DOHH2 (cell line): ENCODE measurements around the gene MTTP.

Source experiments
- H3F3A ChIP-seq: fragments of 200-600 bp; sonication (generic), shearing (Covaris generic); 2 replicates; pipeline ENCODE4 v1.6.0; 2016; ENCODE audit warnings: antibody characterized with exemption, mild to moderate bottlenecking; ENCODE audit not compliant: control insufficient read depth, insufficient read depth
- H3K27ac ChIP-seq: fragments of 200-600 bp; sonication (generic); 2 replicates; pipeline ENCODE4 v1.5.1; 2014; ENCODE audit warnings: low read depth, mild to moderate bottlenecking, low read length, moderate library complexity
- H3K27me3 ChIP-seq: fragments of 200-600 bp; sonication (generic); 2 replicates; pipeline ENCODE4 v1.6.1; 2014; ENCODE audit warnings: mild to moderate bottlenecking, low read length, mixed read lengths; ENCODE audit not compliant: control insufficient read depth
- H3K36me3 ChIP-seq: fragments of 200-600 bp; sonication (generic); 2 replicates; pipeline ENCODE4 v1.6.1; 2014; ENCODE audit warnings: mild to moderate bottlenecking, low read length, moderate library complexity, mixed read lengths; ENCODE audit not compliant: control insufficient read depth
- H3K4me1 ChIP-seq: fragments of 200-600 bp; sonication (generic); 2 replicates; pipeline ENCODE4 v1.6.1; 2014; ENCODE audit warnings: mild to moderate bottlenecking, low read length, mixed read lengths; ENCODE audit not compliant: control insufficient read depth
- H3K4me2 ChIP-seq: fragments of 200-600 bp; sonication (generic); 2 replicates; pipeline ENCODE4 v1.6.0; 2014; ENCODE audit warnings: mild to moderate bottlenecking, low read length, moderate library complexity
- H3K4me3 ChIP-seq: fragments of 200-600 bp; sonication (generic); 2 replicates; pipeline ENCODE4 v1.5.1; 2014; ENCODE audit warnings: mild to moderate bottlenecking, low read length, mixed read lengths
- H3K79me2 ChIP-seq: fragments of 200-600 bp; sonication (generic); 2 replicates; pipeline ENCODE4 v1.6.1; 2014; ENCODE audit warnings: mild to moderate bottlenecking, low read length, mixed read lengths; ENCODE audit not compliant: control insufficient read depth
- H3K9me2 ChIP-seq: fragments of 200-600 bp; sonication (generic); replicated peaks from 2 replicates; pipeline ENCODE4 v1.6.1; 2014; ENCODE audit warnings: mild to moderate bottlenecking, low read length, mixed read lengths; ENCODE audit not compliant: control insufficient read depth
- H3K9me3 ChIP-seq: fragments of 200-600 bp; sonication (generic); 2 replicates; pipeline ENCODE4 v1.6.1; 2014; ENCODE audit warnings: antibody characterized with exemption, low read length, mixed read lengths; ENCODE audit not compliant: control insufficient read depth, insufficient read depth
- H4K20me1 ChIP-seq: fragments of 200-600 bp; sonication (generic); 2 replicates; pipeline ENCODE4 v1.6.0; 2014; ENCODE audit warnings: low read depth, mild to moderate bottlenecking, antibody characterized with exemption, low read length, moderate library complexity; ENCODE audit not compliant: control insufficient read depth, insufficient read depth
- CTCF ChIP-seq: fragments of 200-600 bp; sonication (generic); IDR thresholded peaks from one replicate; pipeline ENCODE4 v1.5.1; 2014; ENCODE audit warnings: antibody characterized with exemption, mild to moderate bottlenecking, low read depth, low read length; ENCODE audit not compliant: poor library complexity, severe bottlenecking
- EZH2phosphoT487 ChIP-seq: fragments of 200-600 bp; sonication (generic); IDR thresholded peaks from 2 replicates; pipeline ENCODE4 v1.6.1; 2017; ENCODE audit warnings: borderline replicate concordance, mild to moderate bottlenecking, antibody characterized with exemption, low read length, moderate library complexity, mixed read lengths

Gene MTTP

GRCh38 chr4:99634742-99635360, 60.2 kb downstream of the MTTP start:
- Histone ChIP-seq H3K27ac (no peak overlapping the region), H3F3A (no peaks in the 10 kb centered on the region), H3K36me3 (no peaks in the 10 kb centered on the region), H3K9me2 (no peaks in the 10 kb centered on the region), H4K20me1 (no peaks in the 10 kb centered on the region), H3K27me3 (no peaks in the 10 kb centered on the region), H3K9me3 (no peaks in the 10 kb centered on the region), H3K4me2 (no peak overlapping the region), H3K4me3 (no peak overlapping the region), H3K79me2 (no peaks in the 10 kb centered on the region), H3K4me1 (peaks cover 6% of the 10 kb centered on the region; the same call in 1 of the 2 replicates)
- TF ChIP-seq CTCF = no peak
- no peak for TF ChIP-seq EZH2phosphoT487

DNA sequence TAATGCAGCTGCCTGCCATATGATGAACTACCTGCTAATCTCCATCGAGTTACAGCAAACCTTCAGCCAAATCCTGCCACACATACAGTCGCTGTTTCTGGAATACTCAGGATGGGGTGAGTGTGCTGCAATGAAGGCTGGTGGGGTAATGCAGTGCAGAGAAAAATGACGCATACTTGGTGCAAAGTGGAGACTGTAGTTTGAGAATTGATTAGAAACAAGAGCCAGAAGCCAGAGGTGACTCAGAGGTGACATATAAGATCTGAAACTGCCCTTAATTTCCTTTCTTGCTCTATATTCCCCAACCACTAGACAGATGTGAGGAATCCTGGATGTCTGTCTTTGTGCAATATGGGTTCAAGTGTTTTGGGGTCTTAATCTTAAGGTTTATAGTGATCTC, 61.0 kb downstream of the MTTP start:
- TF ChIP-seq EZH2phosphoT487 (no peak), CTCF (no peak)
- no peak overlapping the region for H3K4me3 ChIP-seq
- H3K4me1 ChIP-seq = peaks cover 6% of the 10 kb centered on the region; the same call in 1 of the 2 replicates
- H3K9me3 ChIP-seq = no peaks in the 10 kb centered on the region
- H3K27ac ChIP-seq = no peak overlapping the region
- H3K27me3 ChIP-seq = no peaks in the 10 kb centered on the region
- no peaks in the 10 kb centered on the region for H3K9me2 ChIP-seq
- no peaks in the 10 kb centered on the region for H3K79me2 ChIP-seq
- H4K20me1 ChIP-seq = no peaks in the 10 kb centered on the region
- H3K4me2 ChIP-seq = no peak overlapping the region
- no peaks in the 10 kb centered on the region for H3K36me3 ChIP-seq
- no peaks in the 10 kb centered on the region for H3F3A ChIP-seq

DNA sequence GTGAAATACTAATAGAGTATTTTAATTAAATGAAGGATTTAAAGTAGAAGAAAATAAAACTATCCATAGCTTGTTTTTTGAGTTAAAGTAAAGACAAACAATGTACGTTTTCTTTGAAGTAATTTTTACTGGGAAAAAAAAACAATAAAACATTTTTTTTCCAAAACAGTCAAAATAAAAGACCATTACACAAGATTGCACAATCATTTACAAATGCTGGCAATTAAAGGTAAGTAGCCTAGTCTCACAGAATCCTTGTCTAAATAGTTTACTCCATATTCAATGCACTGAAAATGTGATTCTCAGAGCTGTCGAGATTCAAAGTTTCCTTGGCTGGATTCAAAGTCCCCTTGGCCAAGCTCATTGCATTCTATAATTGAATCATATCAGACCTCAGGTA, 61.8 kb downstream of the MTTP start:
- H3K79me2 ChIP-seq = no peaks in the 10 kb centered on the region
- no peaks in the 10 kb centered on the region for H3K9me2 ChIP-seq
- H3K4me3 ChIP-seq = no peak overlapping the region
- TF ChIP-seq CTCF (no peak), EZH2phosphoT487 (no peak)
- H3K27ac ChIP-seq = no peak overlapping the region
- H3F3A ChIP-seq = no peaks in the 10 kb centered on the region
- no peaks in the 10 kb centered on the region for H3K27me3 ChIP-seq
- peaks cover 6% of the 10 kb centered on the region; the same call in 1 of the 2 replicates for H3K4me1 ChIP-seq
- H3K9me3 ChIP-seq = no peaks in the 10 kb centered on the region
- H3K4me2 ChIP-seq = no peak overlapping the region
- no peaks in the 10 kb centered on the region for H4K20me1 ChIP-seq
- no peaks in the 10 kb centered on the region for H3K36me3 ChIP-seq
